Panc1 (cell line): ENCODE results near the gene GPR50. TPM values are rescaled to one million over a fixed set of nuclear protein-coding genes. Genes with fewer than 3 reads are reported as not detected.

Experiments used
- ATAC-seq: fragments of 200-7000 bp; cut with Tn5 transposase; 2 replicates; pipeline ENCODE4 v1.9.1; 2020; ENCODE audit warnings: mild to moderate bottlenecking, moderate library complexity
- BruUV-seq: library from RNA; stranded (reverse); fragments of 400-500 nt; replicated peaks from 2 replicates; lab custom pipeline; 2021; lab: Mats Ljungman, UMichigan
- CTCF ChIA-PET: fragments of 300-600 bp; sonication (Branson Sonifier 250); formaldehyde crosslinking; loops from one replicate; lab custom pipeline; 2022; ENCODE audit warnings: antibody characterized with exemption; lab: Charles Lee
- POLR2A ChIA-PET: fragments of 300-600 bp; sonication (Branson Sonifier 250); formaldehyde crosslinking; loops from one replicate; lab custom pipeline; 2022; ENCODE audit warnings: antibody characterized with exemption; lab: Charles Lee
- DNase-seq: peaks from one replicate; pipeline ENCODE4 v3.0.0-alpha.2; 2010; ENCODE audit warnings: low read depth, low spot score
- H3K27ac ChIP-seq: 2 replicates; pipeline ENCODE4 v1.5.1; 2011; ENCODE audit warnings: mild to moderate bottlenecking, low read length, inconsistent platforms
- H3K27me3 ChIP-seq: fragments of 200-500 bp; sonication (Bioruptor generic); 2 replicates; pipeline ENCODE4 v1.6.0; 2014; ENCODE audit warnings: low read length, inconsistent platforms; ENCODE audit not compliant: control insufficient read depth, insufficient read depth
- H3K36me3 ChIP-seq: fragments of 200-500 bp; sonication (Bioruptor generic); 2 replicates; pipeline ENCODE4 v1.5.1; 2014; ENCODE audit warnings: inconsistent platforms, mild to moderate bottlenecking, low read length, moderate library complexity; ENCODE audit not compliant: control insufficient read depth, insufficient read depth
- H3K4me1 ChIP-seq: 2 replicates; pipeline ENCODE4 v1.5.1; 2011; ENCODE audit warnings: inconsistent platforms, mild to moderate bottlenecking, low read length, moderate library complexity; ENCODE audit not compliant: control insufficient read depth, insufficient read depth
- H3K4me3 ChIP-seq, 2 experiments: 2 replicates each; pipeline ENCODE4 v1.5.1; 2011 to 2012; ENCODE audit warnings: low read depth in 2 of 2, low read length in 2 of 2, mild to moderate bottlenecking in 2 of 2, inconsistent platforms in 1 of 2, moderate library complexity in 1 of 2
- H3K9me3 ChIP-seq: fragments of 200-500 bp; sonication (Bioruptor generic); 2 replicates; pipeline ENCODE4 v1.5.1; 2014; ENCODE audit warnings: low read depth, mild to moderate bottlenecking, inconsistent platforms, low read length, moderate library complexity; ENCODE audit not compliant: control insufficient read depth, insufficient read depth
- POLR2AphosphoS5 ChIP-seq: IDR thresholded peaks from 2 replicates; pipeline ENCODE4 v1.6.1; 2012; ENCODE audit warnings: mild to moderate bottlenecking, low read depth, low read length, moderate library complexity
- SIN3A ChIP-seq: IDR thresholded peaks from 2 replicates; pipeline ENCODE4 v1.6.1; 2012; ENCODE audit warnings: low read depth, mild to moderate bottlenecking, low read length, moderate library complexity, borderline replicate concordance; ENCODE audit not compliant: insufficient read depth
- TCF7L2 ChIP-seq: IDR thresholded peaks from 2 replicates; pipeline ENCODE4 v1.6.1; 2011; ENCODE audit warnings: mild to moderate bottlenecking, low read depth, low read length, inconsistent platforms
- in situ Hi-C: cut with HindIII; loops from 2 replicates; pipeline ENCODE4 v1.10.0; 2016; ENCODE audit warnings: low sequenced_read_pairs, low pct_unique_long_range_greater_than_20kb
- intact Hi-C: fragments of 100-400 bp; cut with micrococcal nuclease; formaldehyde crosslinking; loops from one replicate; pipeline ENCODE4 v1.10.0; 2022; ENCODE audit not compliant: unreplicated experiment
- total RNA-seq: library from RNA; stranded (reverse); gene quantifications from one replicate; pipeline ENCODE4 v1.2.1, GENCODE V29; 2021; ENCODE audit not compliant: unreplicated experiment
- TF ChIP-seq, protein P1 (sequence below), 2 experiments: IDR thresholded peaks; 2 replicates each; pipeline ENCODE4 v1.6.1; 2011 to 2012; ENCODE audit warnings: low read depth in 2 of 2, control low read depth in 1 of 2, low read length in 1 of 2, mild to moderate bottlenecking in 1 of 2, moderate library complexity in 1 of 2; ENCODE audit not compliant: insufficient read depth in 1 of 2
- TF ChIP-seq, protein P2 (sequence below): fragments of 450-650 bp; IDR thresholded peaks from 2 replicates; pipeline ENCODE4 v1.5.1; 2017; ENCODE audit warnings: mild to moderate bottlenecking

The GPR50 gene
- total RNA-seq, 1 experiment from 2014 or later = 0.26 TPM

DNA sequence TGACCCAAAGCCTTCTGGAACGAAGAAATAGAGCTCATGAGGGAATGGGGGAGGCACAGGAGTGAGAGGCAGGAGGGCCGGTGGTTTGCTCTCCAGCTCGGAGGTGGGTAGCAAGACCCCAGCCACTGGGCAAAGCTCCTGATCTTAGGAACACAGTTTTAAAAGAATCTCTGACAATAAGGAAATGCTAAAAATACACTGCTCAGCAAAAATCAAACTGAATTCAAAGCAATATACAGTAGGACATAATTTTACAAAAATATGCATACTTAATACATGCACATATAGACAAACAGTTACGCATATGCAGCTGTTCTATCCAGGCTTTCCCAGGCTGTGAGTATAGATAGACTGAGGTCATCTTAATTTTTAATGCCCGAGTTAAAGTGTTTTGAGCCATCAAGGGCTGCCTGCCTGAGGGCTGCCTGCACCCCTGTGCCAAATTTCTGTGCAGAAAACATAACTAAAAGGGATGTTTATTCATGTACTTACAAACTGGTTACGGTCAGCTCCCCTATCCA lies 6.9 kb downstream of the GPR50 start:
- TF ChIP-seq, protein P1, sequence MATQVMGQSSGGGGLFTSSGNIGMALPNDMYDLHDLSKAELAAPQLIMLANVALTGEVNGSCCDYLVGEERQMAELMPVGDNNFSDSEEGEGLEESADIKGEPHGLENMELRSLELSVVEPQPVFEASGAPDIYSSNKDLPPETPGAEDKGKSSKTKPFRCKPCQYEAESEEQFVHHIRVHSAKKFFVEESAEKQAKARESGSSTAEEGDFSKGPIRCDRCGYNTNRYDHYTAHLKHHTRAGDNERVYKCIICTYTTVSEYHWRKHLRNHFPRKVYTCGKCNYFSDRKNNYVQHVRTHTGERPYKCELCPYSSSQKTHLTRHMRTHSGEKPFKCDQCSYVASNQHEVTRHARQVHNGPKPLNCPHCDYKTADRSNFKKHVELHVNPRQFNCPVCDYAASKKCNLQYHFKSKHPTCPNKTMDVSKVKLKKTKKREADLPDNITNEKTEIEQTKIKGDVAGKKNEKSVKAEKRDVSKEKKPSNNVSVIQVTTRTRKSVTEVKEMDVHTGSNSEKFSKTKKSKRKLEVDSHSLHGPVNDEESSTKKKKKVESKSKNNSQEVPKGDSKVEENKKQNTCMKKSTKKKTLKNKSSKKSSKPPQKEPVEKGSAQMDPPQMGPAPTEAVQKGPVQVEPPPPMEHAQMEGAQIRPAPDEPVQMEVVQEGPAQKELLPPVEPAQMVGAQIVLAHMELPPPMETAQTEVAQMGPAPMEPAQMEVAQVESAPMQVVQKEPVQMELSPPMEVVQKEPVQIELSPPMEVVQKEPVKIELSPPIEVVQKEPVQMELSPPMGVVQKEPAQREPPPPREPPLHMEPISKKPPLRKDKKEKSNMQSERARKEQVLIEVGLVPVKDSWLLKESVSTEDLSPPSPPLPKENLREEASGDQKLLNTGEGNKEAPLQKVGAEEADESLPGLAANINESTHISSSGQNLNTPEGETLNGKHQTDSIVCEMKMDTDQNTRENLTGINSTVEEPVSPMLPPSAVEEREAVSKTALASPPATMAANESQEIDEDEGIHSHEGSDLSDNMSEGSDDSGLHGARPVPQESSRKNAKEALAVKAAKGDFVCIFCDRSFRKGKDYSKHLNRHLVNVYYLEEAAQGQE (IDR thresholded peaks at IDR 0.05; ENCODE audit: insufficient read depth in 1 of 2, low read depth in 2 of 2, low read length in 1 of 2) = no peak
- TF ChIP-seq TCF7L2 = no peak
- TF ChIP-seq POLR2AphosphoS5 = no peak
- TF ChIP-seq SIN3A = no peak
- TF ChIP-seq, protein P2, sequence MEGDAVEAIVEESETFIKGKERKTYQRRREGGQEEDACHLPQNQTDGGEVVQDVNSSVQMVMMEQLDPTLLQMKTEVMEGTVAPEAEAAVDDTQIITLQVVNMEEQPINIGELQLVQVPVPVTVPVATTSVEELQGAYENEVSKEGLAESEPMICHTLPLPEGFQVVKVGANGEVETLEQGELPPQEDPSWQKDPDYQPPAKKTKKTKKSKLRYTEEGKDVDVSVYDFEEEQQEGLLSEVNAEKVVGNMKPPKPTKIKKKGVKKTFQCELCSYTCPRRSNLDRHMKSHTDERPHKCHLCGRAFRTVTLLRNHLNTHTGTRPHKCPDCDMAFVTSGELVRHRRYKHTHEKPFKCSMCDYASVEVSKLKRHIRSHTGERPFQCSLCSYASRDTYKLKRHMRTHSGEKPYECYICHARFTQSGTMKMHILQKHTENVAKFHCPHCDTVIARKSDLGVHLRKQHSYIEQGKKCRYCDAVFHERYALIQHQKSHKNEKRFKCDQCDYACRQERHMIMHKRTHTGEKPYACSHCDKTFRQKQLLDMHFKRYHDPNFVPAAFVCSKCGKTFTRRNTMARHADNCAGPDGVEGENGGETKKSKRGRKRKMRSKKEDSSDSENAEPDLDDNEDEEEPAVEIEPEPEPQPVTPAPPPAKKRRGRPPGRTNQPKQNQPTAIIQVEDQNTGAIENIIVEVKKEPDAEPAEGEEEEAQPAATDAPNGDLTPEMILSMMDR = no peak
- CTCF ChIA-PET = no interaction called here
- DNase-seq (no peak), ATAC-seq (no peak)
- intact Hi-C loops (no loop called here), in situ Hi-C loops (no loop called here)
- POLR2A ChIA-PET = no interaction called here
- H3K36me3 ChIP-seq = no peaks in the 10 kb centered on the region
- no peak overlapping the region for H3K27ac ChIP-seq
- H3K4me1 ChIP-seq = peaks cover under 1% of the 10 kb centered on the region
- H3K27me3 ChIP-seq = peaks cover 15% of the 10 kb centered on the region; the same call in 1 of the 2 replicates
- no peak overlapping the region for H3K4me3 ChIP-seq
- BruUV-seq = no TSS peak
- no peaks in the 10 kb centered on the region for H3K9me3 ChIP-seq

DNA sequence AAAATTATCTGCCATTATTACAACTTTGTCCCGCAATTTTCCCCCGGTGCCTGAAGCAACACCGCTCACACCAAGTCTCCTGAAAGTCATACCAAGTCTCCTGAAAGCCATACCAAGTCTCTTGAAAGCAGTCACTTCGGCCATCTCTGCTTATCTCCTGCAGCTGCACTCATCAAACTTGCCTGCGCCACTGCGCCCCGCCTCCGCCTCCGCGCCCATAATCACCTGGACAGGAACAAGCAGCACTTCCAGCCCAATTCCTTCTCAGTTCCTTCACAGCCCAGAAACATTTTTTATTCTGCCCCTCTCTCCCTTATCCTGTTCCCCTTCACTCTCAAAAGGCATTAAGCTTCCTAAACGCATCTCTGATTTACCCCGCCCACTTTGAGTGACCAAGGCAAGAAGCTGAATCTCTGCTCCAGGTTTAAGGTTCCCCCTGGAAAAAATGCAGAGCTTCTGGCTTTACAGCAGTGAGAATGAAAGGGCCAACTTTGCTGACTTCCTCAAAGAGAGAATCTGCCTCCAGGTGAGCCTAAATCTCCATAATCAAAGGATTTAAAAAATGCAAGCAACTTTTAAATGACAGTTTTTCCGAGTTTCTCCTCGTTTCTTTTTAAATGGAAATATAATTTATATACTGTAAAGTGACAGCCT lies 7.7 kb downstream of the GPR50 start:
- ATAC-seq = no peak
- intact Hi-C loops (no loop called here), in situ Hi-C loops (no loop called here)
- ChIA-PET CTCF (no interaction called here), POLR2A (no interaction called here)
- Histone ChIP-seq H3K4me1 (no peaks in the 10 kb centered on the region), H3K36me3 (no peaks in the 10 kb centered on the region), H3K27me3 (peaks cover 11% of the 10 kb centered on the region; the same call in 1 of the 2 replicates), H3K4me3 (no peak overlapping the region), H3K9me3 (no peaks in the 10 kb centered on the region), H3K27ac (no peak overlapping the region)
- BruUV-seq = no TSS peak
- TF ChIP-seq TCF7L2 (no peak), SIN3A (no peak), POLR2AphosphoS5 (no peak)
- TF ChIP-seq, protein P1 (IDR thresholded peaks at IDR 0.05; ENCODE audit: insufficient read depth in 1 of 2, low read depth in 2 of 2, low read length in 1 of 2) = no peak
- TF ChIP-seq, protein P2 = no peak
- DNase-seq = no peak
